ENCODE measurements around the gene SLC24A4.

Gene SLC24A4

GRCh38 chr14:92323011-92323915, at the start of gene SLC24A4:
Gene SLC24A4 (plus strand): TSS chr14:92323165. CDS start chr14:92323831, 666 bp downstream.
- DNase-seq = no peak

- DNase-seq = no peak
Measured at GRCh38 chr14:92273166-92273565, 49.8 kb upstream of the SLC24A4 start.

- DNase-seq = no peak
Measured at GRCh38 chr14:92274055-92274454, 48.9 kb upstream of the SLC24A4 start.

- DNase-seq = no peak
Measured at GRCh38 chr14:92276074-92276473, 46.9 kb upstream of the SLC24A4 start.

- no peak for DNase-seq
Measured at GRCh38 chr14:92277031-92277430, 45.9 kb upstream of the SLC24A4 start.

- peak in 3 of 6 experiments; percentile 11 to 27 (median 13) for DNase-seq
Measured at GRCh38 chr14:92280554-92281262, 42.3 kb upstream of the SLC24A4 start.

GRCh38 chr14:92282669-92283068, 40.3 kb upstream of the SLC24A4 start:
- DNase-seq = no peak

GRCh38 chr14:92285311-92285710, 37.7 kb upstream of the SLC24A4 start:
- DNase-seq = no peak

GRCh38 chr14:92287987-92288386, 35.0 kb upstream of the SLC24A4 start:
- DNase-seq = no peak

GRCh38 chr14:92288994-92289660, 33.8 kb upstream of the SLC24A4 start:
- DNase-seq = no peak

GRCh38 chr14:92292673-92293072, 30.3 kb upstream of the SLC24A4 start:
- DNase-seq = no peak

GRCh38 chr14:92294506-92294905, 28.5 kb upstream of the SLC24A4 start:
- DNase-seq = no peak

GRCh38 chr14:92297818-92298595, 25.0 kb upstream of the SLC24A4 start:
- DNase-seq = no peak

- no peak for DNase-seq
Measured at GRCh38 chr14:92302481-92302880, 20.5 kb upstream of the SLC24A4 start.

GRCh38 chr14:92308716-92309115, 14.2 kb upstream of the SLC24A4 start:
- DNase-seq = no peak

GRCh38 chr14:92309968-92310530, 12.9 kb upstream of the SLC24A4 start:
- DNase-seq = no peak

GRCh38 chr14:92310776-92311375, 12.1 kb upstream of the SLC24A4 start:
- DNase-seq = no peak

- no peak for DNase-seq
Measured at GRCh38 chr14:92314182-92314581, 8.8 kb upstream of the SLC24A4 start.

- DNase-seq = no peak
Measured at GRCh38 chr14:92315050-92315805, 7.7 kb upstream of the SLC24A4 start.

- DNase-seq = no peak
Measured at GRCh38 chr14:92316176-92316575, 6.8 kb upstream of the SLC24A4 start.

- DNase-seq = no peak
Measured at GRCh38 chr14:92316937-92317336, 6.0 kb upstream of the SLC24A4 start.
